ENCODE data around the gene GCSAM. TPM values are rescaled to one million over a fixed set of nuclear protein-coding genes. Genes with fewer than 3 reads are reported as not detected.

The GCSAM gene
- total and polyA plus RNA-seq, 7 donors = 0.01 to 0.25 (median 0.04) TPM; not detected in 4

GRCh38 chr3:112141293-112141692 lies 8.2 kb upstream of the GCSAM start:
- Histone ChIP-seq H3K27me3 (ENCODE audit: insufficient read depth in 3 of 3, low read length in 2 of 3) (no peaks in the 10 kb centered on the region), H3K27ac (no peak overlapping the region), H3K4me1 (peaks cover 4% of the 10 kb centered on the region), H3K36me3 (ENCODE audit: insufficient read depth in 1 of 2, low read depth in 1 of 2) (no peaks in the 10 kb centered on the region), H3K9me3 (no peaks in the 10 kb centered on the region), H3K4me3 (no peak overlapping the region)
- ATAC-seq = no peak
- DNase-seq = no peak
- WGBS, 3 donors = 72 to 80% (median 78%) methylated on average over 2 of the region's 2 CpGs
- no peak for TF ChIP-seq CTCF (IDR thresholded peaks at IDR 0.05)
- intact Hi-C loops (cut with DNase I) = no loop called here

- H3K27ac ChIP-seq = no peak overlapping the region
- ATAC-seq (no peak), DNase-seq (no peak)
- WGBS, 3 donors = 79 to 95% (median 84%) methylated on average over 1 of the region's 1 CpG
- H3K9me3 ChIP-seq = no peaks in the 10 kb centered on the region
- H3K36me3 ChIP-seq (ENCODE audit: insufficient read depth in 1 of 2, low read depth in 1 of 2) = no peaks in the 10 kb centered on the region
- H3K27me3 ChIP-seq (ENCODE audit: insufficient read depth in 3 of 3, low read length in 2 of 3) = no peaks in the 10 kb centered on the region
- no peak for TF ChIP-seq CTCF (IDR thresholded peaks at IDR 0.05)
- H3K4me3 ChIP-seq = no peak overlapping the region
- peaks cover 4% of the 10 kb centered on the region for H3K4me1 ChIP-seq
- intact Hi-C loops (cut with DNase I) = no loop called here
Measured at GRCh38 chr3:112140584-112140983, 7.5 kb upstream of the GCSAM start.

GRCh38 chr3:112138219-112138969 lies 5.3 kb upstream of the GCSAM start:
- WGBS, 3 donors = 39 to 51% (median 50%) methylated on average over 1 of the region's 1 CpG
- Histone ChIP-seq H3K27me3 (ENCODE audit: insufficient read depth in 3 of 3, low read length in 2 of 3) (no peaks in the 10 kb centered on the region), H3K36me3 (ENCODE audit: insufficient read depth in 1 of 2, low read depth in 1 of 2) (no peaks in the 10 kb centered on the region), H3K4me1 (peaks cover 4% of the 10 kb centered on the region), H3K9me3 (no peaks in the 10 kb centered on the region), H3K4me3 (no peak overlapping the region), H3K27ac (no peak overlapping the region)
- intact Hi-C loops (cut with DNase I) = loop anchor here (5.0 kb wide), 1 partner anchor 394 kb away; no protein-coding TSS in a partner anchor
- DNase-seq (no peak), ATAC-seq (no peak)
- TF ChIP-seq CTCF (IDR thresholded peaks at IDR 0.05) = no peak

GRCh38 chr3:112137781-112138180 lies 4.7 kb upstream of the GCSAM start:
- TF ChIP-seq CTCF (IDR thresholded peaks at IDR 0.05) = no peak
- Histone ChIP-seq H3K4me3 (no peak overlapping the region), H3K9me3 (no peaks in the 10 kb centered on the region), H3K4me1 (peaks cover 4% of the 10 kb centered on the region), H3K27ac (no peak overlapping the region), H3K36me3 (ENCODE audit: insufficient read depth in 1 of 2, low read depth in 1 of 2) (no peaks in the 10 kb centered on the region), H3K27me3 (ENCODE audit: insufficient read depth in 3 of 3, low read length in 2 of 3) (no peaks in the 10 kb centered on the region)
- WGBS, 3 donors = 54 to 61% (median 60%) methylated on average over 4 of the region's 4 CpGs
- intact Hi-C loops (cut with DNase I) = loop anchor here (5.0 kb wide), 1 partner anchor 395 kb away; no protein-coding TSS in a partner anchor
- DNase-seq (no peak), ATAC-seq (no peak)
